ENCODE results near the gene DCXR. TPM values are rescaled to one million over a fixed set of nuclear protein-coding genes. Genes with fewer than 3 reads are reported as not detected.

Gene DCXR
- 167 and 221 TPM in 2 replicates for total RNA-seq (2014; rRNA removed; shearing (Covaris generic))

DNA sequence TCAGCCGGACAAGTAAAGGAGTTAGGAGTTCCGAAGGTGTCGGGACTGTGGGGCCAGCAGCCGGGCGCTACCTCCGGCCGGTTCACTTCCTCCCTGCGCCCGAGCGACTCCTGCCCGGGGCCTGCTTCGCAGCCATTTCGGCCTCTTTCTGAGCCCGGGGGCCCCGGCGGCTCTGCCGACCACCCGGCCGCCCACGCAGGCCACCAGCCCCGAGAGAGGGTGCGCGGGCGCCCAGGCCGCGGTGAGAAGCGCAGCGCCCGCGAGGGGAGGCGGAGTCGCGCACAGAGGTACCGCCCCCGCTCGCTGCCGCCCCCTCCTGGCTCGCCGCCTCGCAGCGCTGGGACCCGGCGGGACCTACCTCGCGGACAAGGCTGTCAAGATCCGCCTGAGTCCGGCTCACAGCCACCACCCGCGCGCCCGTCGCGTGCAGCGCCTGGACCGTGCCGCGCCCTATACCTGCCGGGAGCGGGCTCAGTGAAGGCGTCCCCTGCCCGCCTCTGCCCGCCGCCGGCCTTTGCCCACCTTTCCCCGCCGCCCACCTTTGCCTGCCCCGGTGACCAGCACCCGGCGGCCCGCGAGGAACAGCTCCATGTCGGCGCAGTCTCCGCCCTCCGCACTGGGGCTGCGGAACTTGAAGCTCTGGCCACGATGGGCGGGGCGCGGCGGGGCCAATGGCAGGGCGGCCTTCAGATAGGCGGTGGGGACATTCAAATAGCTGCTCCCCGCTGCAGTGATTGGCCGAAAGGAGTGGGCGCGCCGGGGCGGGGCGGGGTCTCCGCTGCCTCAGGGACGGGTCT, at the start of gene DCXR:
Gene DCXR (minus strand): TSS at position 606 of the 797 bp plus-strand sequence. CDS start 15 bp downstream, at position 591.
- peak; percentile 96 for DNase-seq (ENCODE audit: low spot score)

DNA sequence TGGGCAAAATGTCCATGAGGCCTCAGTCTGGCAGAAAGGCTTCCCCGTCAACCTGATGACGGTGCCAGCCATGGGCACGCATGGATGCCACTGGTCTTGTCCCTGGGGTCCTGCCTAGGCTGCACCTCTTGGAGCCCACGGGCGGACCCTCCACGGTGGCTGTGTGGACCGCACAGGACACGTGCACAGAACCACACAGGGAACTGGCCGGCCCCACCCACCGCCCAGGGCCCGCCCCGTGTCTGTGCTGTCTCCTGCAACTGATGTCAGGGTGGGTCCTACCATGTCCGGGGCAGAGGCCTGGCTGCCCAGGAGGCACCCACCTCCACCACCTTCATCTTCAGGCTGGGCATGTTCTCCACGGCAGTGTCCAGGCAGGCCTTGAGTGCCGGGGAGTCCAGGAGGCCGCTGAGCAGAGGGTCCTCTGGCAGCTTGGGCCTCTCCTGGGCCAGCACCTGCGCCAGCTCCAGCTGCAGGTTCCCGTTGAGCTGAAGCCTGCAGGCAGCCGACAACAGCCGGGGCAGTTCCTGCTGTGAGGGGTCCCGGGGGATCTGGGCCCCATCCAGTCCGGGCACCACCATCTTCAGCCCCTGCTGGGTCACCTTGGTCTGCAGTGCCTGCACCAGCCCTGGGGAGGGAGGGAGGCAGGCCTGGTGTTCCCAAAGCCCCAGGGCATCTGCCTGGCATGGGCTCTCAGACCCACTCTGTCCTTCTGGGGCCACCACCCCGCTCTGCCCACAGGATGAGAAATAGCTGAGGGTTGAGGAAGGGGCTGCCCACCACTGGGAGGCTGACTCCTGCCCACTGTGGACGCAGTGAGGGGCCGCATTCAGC, 48.7 kb upstream of the DCXR start:
- DNase-seq (ENCODE audit: low spot score), result no peak

GRCh38 chr17:82085031-82085861, 47.7 kb upstream of the DCXR start:
- DNase-seq (ENCODE audit: low spot score), result no peak

DNA sequence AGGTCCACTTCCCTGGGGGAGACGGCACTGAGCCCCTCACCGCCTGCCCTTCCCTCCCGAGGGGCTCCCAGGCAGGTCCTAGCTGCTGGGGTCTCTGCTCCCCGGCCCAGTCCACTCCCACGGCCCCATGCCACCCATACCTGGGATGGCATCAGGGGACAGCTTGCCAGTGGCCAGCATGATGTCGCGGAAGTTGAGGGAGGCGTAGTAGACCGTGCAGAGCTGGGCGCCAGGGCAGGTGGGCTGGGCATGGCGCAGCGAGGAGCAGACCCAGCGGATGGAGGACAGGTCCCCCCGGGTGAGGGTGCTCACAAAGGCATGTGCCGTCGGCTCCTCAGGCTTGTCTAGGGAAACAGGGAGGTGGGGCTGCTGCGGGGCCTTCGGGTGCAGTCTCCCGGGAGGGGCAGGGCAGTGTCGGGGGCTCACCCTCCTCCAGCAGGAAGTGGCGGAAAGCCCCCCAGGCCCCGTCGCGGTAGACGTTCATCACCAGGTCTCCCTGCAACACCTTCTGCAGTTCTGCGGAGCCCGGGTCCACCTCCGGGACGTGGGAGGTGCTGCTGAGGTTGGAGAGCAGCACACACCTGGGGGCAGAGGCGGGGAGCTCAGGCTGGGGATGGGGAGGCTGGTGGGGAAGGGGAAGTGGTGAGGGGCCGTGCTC, 47.0 kb upstream of the DCXR start:
- DNase-seq (ENCODE audit: low spot score), result no peak

- DNase-seq (ENCODE audit: low spot score), result no peak
Measured at GRCh38 chr17:82083533-82084359, 46.2 kb upstream of the DCXR start.

DNA sequence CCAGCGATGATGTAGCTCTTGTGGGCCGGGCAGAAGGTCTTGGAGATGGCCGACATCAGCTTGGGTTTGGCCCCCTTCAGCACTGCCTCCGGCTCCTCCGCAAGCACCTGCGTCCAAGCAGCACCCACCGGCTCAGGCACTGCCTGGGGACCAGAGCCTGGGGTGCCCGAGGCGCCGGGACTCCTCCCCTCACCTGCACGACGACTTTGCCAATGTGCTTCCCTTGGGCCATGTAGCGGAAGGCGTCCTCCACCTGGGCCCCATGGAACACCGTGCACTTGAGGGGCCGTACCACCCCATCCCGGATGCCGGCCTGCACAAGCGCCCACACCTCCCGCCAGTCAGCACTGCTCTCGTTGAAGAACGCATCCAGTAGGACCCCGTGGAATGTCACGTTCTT, 45.5 kb upstream of the DCXR start:
- no peak for DNase-seq (ENCODE audit: low spot score)

GRCh38 chr17:82082456-82082855, 45.0 kb upstream of the DCXR start:
- no peak for DNase-seq (ENCODE audit: low spot score)

- no peak for DNase-seq (ENCODE audit: low spot score)
Measured at GRCh38 chr17:82081966-82082365, 44.5 kb upstream of the DCXR start.

- DNase-seq (ENCODE audit: low spot score), result no peak
Measured at GRCh38 chr17:82081546-82081945, 44.0 kb upstream of the DCXR start.

- DNase-seq (ENCODE audit: low spot score), result no peak
Measured at GRCh38 chr17:82080789-82081464, 43.4 kb upstream of the DCXR start.

- DNase-seq (ENCODE audit: low spot score), result no peak
Measured at GRCh38 chr17:82080048-82080788, 42.7 kb upstream of the DCXR start.

DNA sequence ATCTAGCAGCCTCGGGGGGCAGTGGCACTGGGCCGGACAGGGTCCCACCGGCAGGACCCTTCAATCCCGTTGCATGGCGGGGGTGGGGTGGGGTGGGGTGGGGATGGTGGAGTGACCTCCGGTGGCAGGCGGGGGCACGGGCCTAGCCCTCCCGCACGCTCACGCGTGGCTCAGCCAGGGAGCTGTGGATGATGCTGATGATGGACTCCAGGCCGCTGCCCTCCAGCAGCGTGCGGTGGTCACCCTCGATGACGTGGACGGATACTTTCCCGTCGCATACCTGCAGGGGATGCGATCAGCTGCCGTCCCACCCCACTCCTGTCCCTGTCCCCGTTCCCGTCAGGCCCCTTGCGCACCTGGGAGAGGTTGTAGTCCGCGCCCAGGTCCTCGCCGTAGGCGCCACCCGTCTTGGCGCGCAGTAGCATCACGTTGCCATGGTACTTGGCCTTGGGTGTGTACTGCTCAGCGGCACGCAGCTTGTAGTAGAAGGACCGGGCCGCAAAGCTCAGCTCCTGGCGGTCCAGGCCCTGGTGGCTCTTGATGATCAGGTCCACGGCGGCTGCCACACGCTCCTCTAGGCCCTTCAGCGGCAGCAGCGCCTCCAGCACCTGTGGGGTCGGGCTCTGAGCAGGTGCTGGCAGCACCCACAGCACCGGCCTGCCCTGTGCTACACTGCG, 41.6 kb upstream of the DCXR start:
- no peak for DNase-seq (ENCODE audit: low spot score)

- DNase-seq (ENCODE audit: low spot score), result no peak
Measured at GRCh38 chr17:82078433-82078832, 40.9 kb upstream of the DCXR start.

GRCh38 chr17:82077617-82078358, 40.3 kb upstream of the DCXR start:
- DNase-seq (ENCODE audit: low spot score), result no peak

GRCh38 chr17:82076785-82077591, 39.5 kb upstream of the DCXR start:
- DNase-seq (ENCODE audit: low spot score), result no peak

DNA sequence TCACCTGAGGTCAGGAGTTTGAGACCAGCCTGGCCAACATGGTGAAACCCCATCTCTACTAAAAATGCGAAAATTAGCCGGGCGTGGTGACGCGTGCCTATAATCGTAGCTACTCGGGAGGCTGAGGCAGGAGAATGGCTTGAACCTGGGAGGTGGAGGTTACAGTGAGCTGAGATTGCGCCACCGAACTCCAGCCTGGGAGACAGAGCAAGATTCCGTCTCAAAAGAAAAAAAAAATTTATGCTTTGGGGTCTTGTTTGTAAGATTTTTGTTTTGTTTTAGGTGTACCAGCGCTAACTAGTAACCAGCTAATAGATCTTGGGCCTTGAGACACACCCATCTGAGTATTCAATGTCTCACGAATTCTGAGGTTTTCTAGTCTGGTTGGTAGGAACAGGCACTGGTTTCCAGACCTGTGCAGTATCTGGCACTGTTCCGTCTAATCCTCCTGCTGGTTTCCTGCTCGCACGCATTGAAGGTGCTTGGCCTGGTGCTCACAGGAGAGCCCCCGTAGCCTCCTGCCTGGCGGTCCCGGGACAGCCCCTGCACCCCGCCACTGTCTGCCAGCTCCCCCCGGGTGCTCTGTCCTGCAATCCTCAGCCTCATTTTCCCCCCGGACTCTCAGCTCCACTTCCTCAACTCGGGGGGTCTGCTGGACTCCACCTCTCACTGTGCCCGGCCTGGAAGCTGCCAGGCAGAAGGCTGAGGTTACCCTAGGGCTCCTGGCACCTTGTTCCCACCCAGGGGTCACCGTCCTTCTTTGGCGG, 38.7 kb upstream of the DCXR start:
- no peak for DNase-seq (ENCODE audit: low spot score)

Measured in HT-29 (cell line).